KMS-11 (cell line): ENCODE measurements around the gene SPEF2.

Experiments
- H2AFZ ChIP-seq: fragments of 200-600 bp; sonication (generic); 2 replicates; pipeline ENCODE4 v1.6.1; 2016; ENCODE audit warnings: antibody characterized with exemption, mixed run types, low read depth
- H3K27ac ChIP-seq: fragments of 200-600 bp; sonication (generic); 2 replicates; pipeline ENCODE4 v1.6.1; 2016; ENCODE audit warnings: mild to moderate bottlenecking, mixed run types
- H3K27me3 ChIP-seq: fragments of 200-600 bp; sonication (generic); 2 replicates; pipeline ENCODE4 v1.6.1; 2017; ENCODE audit warnings: mild to moderate bottlenecking, low read depth, mixed run types, moderate library complexity; ENCODE audit not compliant: insufficient read depth
- H3K36me3 ChIP-seq: fragments of 200-600 bp; sonication (generic); 2 replicates; pipeline ENCODE4 v1.6.1; 2017; ENCODE audit warnings: mild to moderate bottlenecking, mixed run types; ENCODE audit not compliant: insufficient read depth
- H3K4me1 ChIP-seq: fragments of 200-600 bp; sonication (generic); 2 replicates; pipeline ENCODE4 v1.6.1; 2016; ENCODE audit warnings: mild to moderate bottlenecking, low read depth, mixed run types; ENCODE audit not compliant: poor library complexity, severe bottlenecking
- H3K4me2 ChIP-seq: fragments of 200-600 bp; sonication (generic); 2 replicates; pipeline ENCODE4 v1.7.0; 2016; ENCODE audit warnings: mild to moderate bottlenecking, mixed run types
- H3K4me3 ChIP-seq: fragments of 200-600 bp; sonication (generic); IDR thresholded peaks from 2 replicates; pipeline ENCODE4 v1.6.1; 2017; ENCODE audit warnings: low read depth, low read length, mixed read lengths; ENCODE audit not compliant: insufficient read depth
- H3K79me2 ChIP-seq: fragments of 200-600 bp; sonication (generic); 2 replicates; pipeline ENCODE4 v1.6.1; 2016; ENCODE audit warnings: low read depth, mixed run types; ENCODE audit not compliant: insufficient read depth
- H3K9ac ChIP-seq: fragments of 200-600 bp; sonication (generic); 2 replicates; pipeline ENCODE4 v1.6.1; 2016; ENCODE audit warnings: mild to moderate bottlenecking, mixed run types
- H4K20me1 ChIP-seq: fragments of 200-600 bp; sonication (generic); 2 replicates; pipeline ENCODE4 v1.6.1; 2016; ENCODE audit warnings: mild to moderate bottlenecking, mixed run types; ENCODE audit not compliant: insufficient read depth
- CTCF ChIP-seq: fragments of 200-600 bp; sonication (generic); conservative IDR thresholded peaks from 2 replicates; pipeline ENCODE4 v1.6.1; 2017; ENCODE audit warnings: low read depth, mild to moderate bottlenecking, antibody characterized with exemption, low read length, moderate library complexity, mixed read lengths

Gene SPEF2

DNA sequence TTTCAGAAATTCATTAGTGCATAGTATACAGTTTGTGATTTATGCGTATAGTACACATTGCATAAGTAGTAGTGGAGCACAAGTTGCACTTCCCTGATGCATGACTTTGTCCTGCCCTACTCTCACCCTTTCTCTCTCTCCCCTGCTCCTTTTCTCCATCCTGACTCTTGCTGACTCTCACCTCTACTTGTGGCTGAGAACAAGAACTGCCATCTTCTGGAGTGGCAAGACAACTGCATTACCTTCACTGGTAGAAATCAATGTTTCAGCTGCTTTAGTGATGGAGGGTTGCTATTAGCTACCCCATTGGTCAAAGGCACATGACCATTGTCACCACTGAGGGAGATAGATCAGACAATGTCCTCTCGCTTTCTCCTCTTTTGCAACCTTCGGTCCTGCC lies 26.9 kb downstream of the SPEF2 start:
- TF ChIP-seq CTCF = no peak
- Histone ChIP-seq H3K4me2 (no peak overlapping the region), H2AFZ (no peak overlapping the region), H3K27ac (no peak overlapping the region), H3K4me1 (no peaks in the 10 kb centered on the region), H3K36me3 (no peaks in the 10 kb centered on the region), H3K4me3 (no peak overlapping the region), H3K9ac (no peak overlapping the region), H3K79me2 (no peaks in the 10 kb centered on the region), H3K27me3 (no peaks in the 10 kb centered on the region), H4K20me1 (no peaks in the 10 kb centered on the region)

GRCh38 chr5:35647128-35647527 lies 29.5 kb downstream of the SPEF2 start:
- no peaks in the 10 kb centered on the region for H3K27me3 ChIP-seq
- H3K4me3 ChIP-seq = no peak overlapping the region
- no peaks in the 10 kb centered on the region for H4K20me1 ChIP-seq
- H3K4me2 ChIP-seq = no peak overlapping the region
- H2AFZ ChIP-seq = no peak overlapping the region
- no peak overlapping the region for H3K9ac ChIP-seq
- no peak overlapping the region for H3K27ac ChIP-seq
- no peaks in the 10 kb centered on the region for H3K4me1 ChIP-seq
- H3K79me2 ChIP-seq = no peaks in the 10 kb centered on the region
- no peak for TF ChIP-seq CTCF
- no peaks in the 10 kb centered on the region for H3K36me3 ChIP-seq

- Histone ChIP-seq H3K9ac (no peak overlapping the region), H3K36me3 (no peaks in the 10 kb centered on the region), H3K4me3 (no peak overlapping the region), H3K27me3 (no peaks in the 10 kb centered on the region), H4K20me1 (no peaks in the 10 kb centered on the region), H3K4me2 (no peak overlapping the region), H2AFZ (no peak overlapping the region), H3K79me2 (no peaks in the 10 kb centered on the region), H3K4me1 (no peaks in the 10 kb centered on the region), H3K27ac (no peak overlapping the region)
- no peak for TF ChIP-seq CTCF
Observed at GRCh38 chr5:35647712-35648111, 30.0 kb downstream of the SPEF2 start.

DNA sequence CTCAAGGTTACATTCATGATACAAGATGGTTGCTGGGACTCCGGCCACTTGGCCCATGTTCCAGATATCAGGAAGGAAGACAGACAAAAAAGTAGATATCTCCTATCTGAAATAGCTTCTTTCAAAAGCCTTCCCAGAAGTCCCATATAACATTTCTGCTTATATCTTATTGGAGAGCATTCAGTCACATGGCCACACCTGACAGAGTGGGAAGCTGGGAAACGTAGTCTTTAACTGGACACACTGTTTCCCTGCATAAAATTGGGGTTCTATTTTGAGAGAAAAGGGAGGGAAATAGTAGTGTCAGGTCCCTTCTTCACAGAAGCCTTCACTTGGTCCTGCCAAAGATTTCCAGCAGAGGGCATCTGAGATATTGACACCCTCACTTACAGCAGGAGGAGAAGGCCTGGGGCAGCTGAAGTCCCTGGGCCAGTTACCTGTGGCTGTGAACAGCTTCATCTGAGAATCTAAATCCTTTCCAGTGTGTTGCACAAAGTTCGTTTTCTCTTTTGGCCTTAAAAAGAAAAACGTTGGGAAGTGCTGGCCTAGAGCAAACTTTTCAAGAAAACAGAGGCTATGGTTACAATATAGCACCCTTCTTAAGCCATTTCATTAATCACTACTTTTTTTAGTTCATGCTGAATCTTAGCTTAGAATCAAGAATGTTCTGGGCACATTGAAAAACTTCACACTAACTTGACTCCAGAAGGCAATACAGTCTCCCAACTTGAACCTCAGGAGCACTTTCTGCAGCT lies 33.5 kb downstream of the SPEF2 start:
- no peaks in the 10 kb centered on the region for H4K20me1 ChIP-seq
- H3K27ac ChIP-seq = no peak overlapping the region
- H3K27me3 ChIP-seq = no peaks in the 10 kb centered on the region
- no peak overlapping the region for H3K9ac ChIP-seq
- H3K79me2 ChIP-seq = no peaks in the 10 kb centered on the region
- H2AFZ ChIP-seq = no peak overlapping the region
- no peaks in the 10 kb centered on the region for H3K36me3 ChIP-seq
- H3K4me2 ChIP-seq = no peak overlapping the region
- no peaks in the 10 kb centered on the region for H3K4me1 ChIP-seq
- TF ChIP-seq CTCF = peak; percentile 65
- no peak overlapping the region for H3K4me3 ChIP-seq
